SJCRH30 (cell line): Measurements from ENCODE around the gene ZNF365. TPM values are rescaled to one million over a fixed set of nuclear protein-coding genes. Genes with fewer than 3 reads are reported as not detected.
A peak's percentile ranks its signal among the peaks of the same experiment; 100 is the strongest.

Experiments
- DNase-seq, 2 experiments: peaks; one replicate each; pipeline ENCODE4 v3.0.0-alpha.2; 2015 to 2020
- H3K27ac ChIP-seq: fragments of 250-450 bp; sonication (Bioruptor Pico); 2 replicates; pipeline ENCODE4 v1.5.1; 2020; ENCODE audit warnings: mild to moderate bottlenecking, moderate library complexity
- H3K27me3 ChIP-seq: fragments of 250-450 bp; sonication (Bioruptor Pico); 2 replicates; pipeline ENCODE4 v1.5.1; 2020; ENCODE audit warnings: mild to moderate bottlenecking, moderate library complexity
- H3K36me3 ChIP-seq: fragments of 250-450 bp; sonication (Bioruptor Pico); 2 replicates; pipeline ENCODE4 v1.5.1; 2020; ENCODE audit warnings: mild to moderate bottlenecking, moderate library complexity
- H3K4me1 ChIP-seq: fragments of 250-450 bp; sonication (Bioruptor Pico); 2 replicates; pipeline ENCODE4 v1.5.1; 2020; ENCODE audit warnings: mild to moderate bottlenecking, moderate library complexity
- H3K4me3 ChIP-seq: fragments of 250-450 bp; sonication (Bioruptor Pico); 2 replicates; pipeline ENCODE4 v1.5.1; 2020; ENCODE audit warnings: mild to moderate bottlenecking, moderate library complexity
- H3K9me3 ChIP-seq: fragments of 250-450 bp; sonication (Bioruptor Pico); replicated peaks from 2 replicates; pipeline ENCODE4 v1.5.1; 2020; ENCODE audit warnings: mild to moderate bottlenecking, moderate library complexity
- total RNA-seq: library from RNA; depleted of rRNA; stranded (reverse); fragments of >200 nt; shearing (Covaris generic); gene quantifications from 2 replicates; pipeline ENCODE4 v1.2.3, GENCODE V29; 2014; rRNA removed

The ZNF365 gene
- total RNA-seq = 0.89 and 1.2 TPM in 2 replicates

GRCh38 chr10:62373995-62374861 lies at the start of gene ZNF365:
Gene ZNF365, plus strand, starts transcription at chr10:62374369. Its CDS starts 1,825 bp downstream, at chr10:62376194.
- Histone ChIP-seq H3K27me3 (no peaks in the 10 kb centered on the region), H3K36me3 (no peaks in the 10 kb centered on the region), H3K4me3 (peak within 1 kb of the TSS; percentile 63), H3K9me3 (no peaks in the 10 kb centered on the region), H3K4me1 (no peaks in the 10 kb centered on the region), H3K27ac (no peak within 1 kb of the TSS)
- peak; percentile 40 to 46 for DNase-seq

- H3K27ac ChIP-seq = no peak overlapping the region
- no peaks in the 10 kb centered on the region for H3K36me3 ChIP-seq
- no peak for DNase-seq
- no peaks in the 10 kb centered on the region for H3K27me3 ChIP-seq
- H3K9me3 ChIP-seq = no peaks in the 10 kb centered on the region
- H3K4me1 ChIP-seq = no peaks in the 10 kb centered on the region
- H3K4me3 ChIP-seq = no peak overlapping the region
Observed at GRCh38 chr10:62326176-62326575, 48.0 kb upstream of the ZNF365 start.

- H3K9me3 ChIP-seq = 0 out of 2 replicates have a peak, but pooled peaks cover 3% of the 10 kb centered on the region
- H3K27me3 ChIP-seq = no peaks in the 10 kb centered on the region
- DNase-seq = no peak
- no peak overlapping the region for H3K27ac ChIP-seq
- no peaks in the 10 kb centered on the region for H3K36me3 ChIP-seq
- H3K4me3 ChIP-seq = no peak overlapping the region
- H3K4me1 ChIP-seq = no peaks in the 10 kb centered on the region
Observed at GRCh38 chr10:62327885-62328284, 46.3 kb upstream of the ZNF365 start.

- H3K27me3 ChIP-seq = no peaks in the 10 kb centered on the region
- 0 out of 2 replicates have a peak, but pooled peaks cover 3% of the 10 kb centered on the region for H3K9me3 ChIP-seq
- H3K27ac ChIP-seq = no peak overlapping the region
- H3K4me3 ChIP-seq = no peak overlapping the region
- no peaks in the 10 kb centered on the region for H3K4me1 ChIP-seq
- no peak for DNase-seq
- H3K36me3 ChIP-seq = no peaks in the 10 kb centered on the region
Observed at GRCh38 chr10:62330213-62330612, 44.0 kb upstream of the ZNF365 start.

- no peaks in the 10 kb centered on the region for H3K27me3 ChIP-seq
- H3K36me3 ChIP-seq = no peaks in the 10 kb centered on the region
- H3K4me1 ChIP-seq = no peaks in the 10 kb centered on the region
- H3K4me3 ChIP-seq = no peak overlapping the region
- 0 out of 2 replicates have a peak, but pooled peaks cover 3% of the 10 kb centered on the region for H3K9me3 ChIP-seq
- no peak for DNase-seq
- H3K27ac ChIP-seq = no peak overlapping the region
Observed at GRCh38 chr10:62332406-62332805, 41.8 kb upstream of the ZNF365 start.

- no peaks in the 10 kb centered on the region for H3K4me1 ChIP-seq
- H3K27ac ChIP-seq = no peak overlapping the region
- H3K27me3 ChIP-seq = no peaks in the 10 kb centered on the region
- H3K4me3 ChIP-seq = no peak overlapping the region
- no peaks in the 10 kb centered on the region for H3K36me3 ChIP-seq
- H3K9me3 ChIP-seq = 0 out of 2 replicates have a peak, but pooled peaks cover 3% of the 10 kb centered on the region
- no peak for DNase-seq
Observed at GRCh38 chr10:62333135-62333889, 40.9 kb upstream of the ZNF365 start.

GRCh38 chr10:62333988-62334682 lies 40.0 kb upstream of the ZNF365 start:
- 0 out of 2 replicates have a peak, but pooled peaks cover 3% of the 10 kb centered on the region for H3K9me3 ChIP-seq
- H3K4me3 ChIP-seq = no peak overlapping the region
- no peaks in the 10 kb centered on the region for H3K4me1 ChIP-seq
- no peaks in the 10 kb centered on the region for H3K27me3 ChIP-seq
- H3K36me3 ChIP-seq = no peaks in the 10 kb centered on the region
- no peak for DNase-seq
- no peak overlapping the region for H3K27ac ChIP-seq

- no peaks in the 10 kb centered on the region for H3K27me3 ChIP-seq
- no peak overlapping the region for H3K4me3 ChIP-seq
- no peak overlapping the region for H3K27ac ChIP-seq
- H3K4me1 ChIP-seq = no peaks in the 10 kb centered on the region
- H3K36me3 ChIP-seq = no peaks in the 10 kb centered on the region
- 0 out of 2 replicates have a peak, but pooled peaks cover 3% of the 10 kb centered on the region for H3K9me3 ChIP-seq
- DNase-seq = no peak
Observed at GRCh38 chr10:62335326-62335725, 38.8 kb upstream of the ZNF365 start.

- Histone ChIP-seq H3K36me3 (no peaks in the 10 kb centered on the region), H3K9me3 (0 out of 2 replicates have a peak, but pooled peaks cover 3% of the 10 kb centered on the region), H3K27me3 (no peaks in the 10 kb centered on the region), H3K27ac (no peak overlapping the region), H3K4me1 (no peaks in the 10 kb centered on the region), H3K4me3 (no peak overlapping the region)
- DNase-seq = no peak
Observed at GRCh38 chr10:62336404-62336803, 37.8 kb upstream of the ZNF365 start.

- Histone ChIP-seq H3K36me3 (no peaks in the 10 kb centered on the region), H3K27me3 (no peaks in the 10 kb centered on the region), H3K9me3 (no peaks in the 10 kb centered on the region), H3K4me3 (no peak overlapping the region), H3K27ac (no peak overlapping the region), H3K4me1 (no peaks in the 10 kb centered on the region)
- DNase-seq = no peak
Observed at GRCh38 chr10:62341419-62341818, 32.8 kb upstream of the ZNF365 start.

GRCh38 chr10:62343000-62343399 lies 31.2 kb upstream of the ZNF365 start:
- H3K9me3 ChIP-seq = no peaks in the 10 kb centered on the region

GRCh38 chr10:62348029-62348428 lies 26.1 kb upstream of the ZNF365 start:
- Histone ChIP-seq H3K27ac (no peak overlapping the region), H3K4me3 (no peak overlapping the region), H3K9me3 (no peaks in the 10 kb centered on the region), H3K36me3 (no peaks in the 10 kb centered on the region), H3K27me3 (no peaks in the 10 kb centered on the region), H3K4me1 (no peaks in the 10 kb centered on the region)
- DNase-seq = no peak

More at GRCh38 chr10:62343000-62343399, 31.2 kb upstream of the ZNF365 start:
- no peaks in the 10 kb centered on the region for H3K27me3 ChIP-seq
- H3K27ac ChIP-seq = no peak overlapping the region
- DNase-seq = no peak
- H3K36me3 ChIP-seq = no peaks in the 10 kb centered on the region
- no peak overlapping the region for H3K4me3 ChIP-seq
- H3K4me1 ChIP-seq = no peaks in the 10 kb centered on the region

- H3K27ac ChIP-seq = no peak overlapping the region
- DNase-seq = no peak
Observed at GRCh38 chr10:62352356-62352970, 21.7 kb upstream of the ZNF365 start.

GRCh38 chr10:62354916-62355315 lies 19.3 kb upstream of the ZNF365 start:
- Histone ChIP-seq H3K9me3 (no peaks in the 10 kb centered on the region), H3K27me3 (no peaks in the 10 kb centered on the region), H3K36me3 (no peaks in the 10 kb centered on the region), H3K27ac (no peak overlapping the region), H3K4me1 (no peaks in the 10 kb centered on the region), H3K4me3 (no peak overlapping the region)
- DNase-seq = no peak

More at GRCh38 chr10:62352356-62352970, 21.7 kb upstream of the ZNF365 start:
- H3K36me3 ChIP-seq = no peaks in the 10 kb centered on the region
- no peaks in the 10 kb centered on the region for H3K4me1 ChIP-seq
- H3K9me3 ChIP-seq = no peaks in the 10 kb centered on the region
- no peak overlapping the region for H3K4me3 ChIP-seq
- H3K27me3 ChIP-seq = no peaks in the 10 kb centered on the region
